GM20000 (cell line): ENCODE results near the gene ZDHHC17.

ENCODE experiments used
- DNase-seq: peaks from one replicate; pipeline ENCODE4 v3.0.0; 2012; ENCODE audit warnings: low spot score
- TF ChIP-seq, protein P1 (sequence below): IDR thresholded peaks from 2 replicates; pipeline ENCODE4 v1.5.1; 2012; ENCODE audit warnings: mild to moderate bottlenecking, control low read depth; ENCODE audit errors: extremely low read depth, missing control alignments

Gene ZDHHC17

DNA sequence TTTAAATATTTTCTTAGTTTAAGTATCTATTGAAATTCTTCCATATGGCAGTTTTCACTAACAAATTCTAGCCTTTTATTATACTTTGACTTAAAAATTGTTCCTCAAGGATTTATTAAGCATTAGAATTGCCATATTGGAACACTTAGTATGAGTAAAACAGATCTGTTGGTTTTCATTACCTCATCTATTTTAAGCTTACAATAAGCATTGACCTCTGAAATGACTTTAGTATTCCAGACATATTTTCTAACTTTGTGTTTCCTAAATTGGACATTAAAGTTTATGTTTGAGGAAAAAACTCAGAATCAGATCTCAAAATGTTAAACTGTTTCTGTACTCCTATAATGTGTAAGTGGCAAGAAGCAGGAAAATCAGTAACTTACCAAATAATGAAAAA lies 66.5 kb downstream of the ZDHHC17 start:
- TF ChIP-seq, protein P1, sequence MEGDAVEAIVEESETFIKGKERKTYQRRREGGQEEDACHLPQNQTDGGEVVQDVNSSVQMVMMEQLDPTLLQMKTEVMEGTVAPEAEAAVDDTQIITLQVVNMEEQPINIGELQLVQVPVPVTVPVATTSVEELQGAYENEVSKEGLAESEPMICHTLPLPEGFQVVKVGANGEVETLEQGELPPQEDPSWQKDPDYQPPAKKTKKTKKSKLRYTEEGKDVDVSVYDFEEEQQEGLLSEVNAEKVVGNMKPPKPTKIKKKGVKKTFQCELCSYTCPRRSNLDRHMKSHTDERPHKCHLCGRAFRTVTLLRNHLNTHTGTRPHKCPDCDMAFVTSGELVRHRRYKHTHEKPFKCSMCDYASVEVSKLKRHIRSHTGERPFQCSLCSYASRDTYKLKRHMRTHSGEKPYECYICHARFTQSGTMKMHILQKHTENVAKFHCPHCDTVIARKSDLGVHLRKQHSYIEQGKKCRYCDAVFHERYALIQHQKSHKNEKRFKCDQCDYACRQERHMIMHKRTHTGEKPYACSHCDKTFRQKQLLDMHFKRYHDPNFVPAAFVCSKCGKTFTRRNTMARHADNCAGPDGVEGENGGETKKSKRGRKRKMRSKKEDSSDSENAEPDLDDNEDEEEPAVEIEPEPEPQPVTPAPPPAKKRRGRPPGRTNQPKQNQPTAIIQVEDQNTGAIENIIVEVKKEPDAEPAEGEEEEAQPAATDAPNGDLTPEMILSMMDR, result no peak
- no peak for DNase-seq

DNA sequence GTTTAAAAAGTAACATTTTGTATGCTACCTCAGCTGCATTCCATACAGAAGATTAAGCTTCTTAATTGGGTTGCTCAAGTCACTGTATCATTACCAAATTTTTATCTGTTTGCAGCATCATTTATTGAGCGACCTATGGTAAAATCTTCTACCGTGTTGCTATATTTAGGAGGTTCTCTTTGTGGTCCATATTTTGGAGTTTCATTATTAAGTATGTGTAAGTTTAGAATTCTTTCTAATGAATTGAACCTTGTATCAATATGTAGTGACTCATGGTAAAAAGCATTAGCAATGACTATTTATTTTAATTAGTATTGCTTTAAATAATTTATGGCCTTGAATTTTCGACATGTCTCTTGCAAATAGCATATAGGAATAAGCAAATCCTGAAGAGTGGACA lies 72.7 kb downstream of the ZDHHC17 start:
- no peak for DNase-seq
- TF ChIP-seq, protein P1, result no peak

DNA sequence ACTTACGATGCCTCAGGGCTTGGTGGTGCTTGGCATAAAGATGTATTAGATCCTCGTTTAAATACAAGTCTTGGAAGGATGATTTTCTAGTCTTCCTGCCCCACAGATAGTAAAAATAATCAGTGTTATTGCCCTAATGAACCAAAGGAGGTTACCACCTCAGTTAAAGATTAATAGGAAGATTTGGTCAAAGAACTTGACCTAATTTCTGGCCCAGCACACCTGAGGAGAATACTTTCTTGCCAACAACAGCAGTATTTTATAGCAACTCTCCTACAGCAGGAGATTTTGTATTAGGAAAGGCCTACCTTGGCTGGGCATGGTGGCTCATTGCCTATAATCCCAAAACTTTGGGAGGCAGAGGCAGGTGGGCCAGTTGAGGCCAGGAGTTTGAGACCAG lies 83.3 kb downstream of the ZDHHC17 start:
- DNase-seq, result no peak
- TF ChIP-seq, protein P1, result no peak

DNA sequence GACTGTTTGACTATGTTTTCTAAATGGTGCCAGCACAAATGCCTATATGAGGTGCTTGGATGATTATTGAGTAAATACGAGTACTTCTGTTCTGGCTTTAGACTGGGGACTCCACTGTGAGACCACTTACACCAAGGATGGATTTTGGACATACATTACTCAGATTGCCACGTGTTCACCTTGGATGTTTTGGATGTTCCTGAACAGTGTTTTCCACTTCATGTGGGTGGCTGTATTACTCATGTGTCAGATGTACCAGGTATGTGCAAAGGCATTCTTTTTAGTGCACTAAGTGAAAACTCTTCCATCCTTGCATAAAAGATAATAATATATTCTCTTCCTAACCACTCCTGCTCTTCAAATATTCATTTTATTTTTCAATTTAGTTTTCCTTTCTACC lies 84.2 kb downstream of the ZDHHC17 start:
- TF ChIP-seq, protein P1, result no peak
- DNase-seq, result no peak

DNA sequence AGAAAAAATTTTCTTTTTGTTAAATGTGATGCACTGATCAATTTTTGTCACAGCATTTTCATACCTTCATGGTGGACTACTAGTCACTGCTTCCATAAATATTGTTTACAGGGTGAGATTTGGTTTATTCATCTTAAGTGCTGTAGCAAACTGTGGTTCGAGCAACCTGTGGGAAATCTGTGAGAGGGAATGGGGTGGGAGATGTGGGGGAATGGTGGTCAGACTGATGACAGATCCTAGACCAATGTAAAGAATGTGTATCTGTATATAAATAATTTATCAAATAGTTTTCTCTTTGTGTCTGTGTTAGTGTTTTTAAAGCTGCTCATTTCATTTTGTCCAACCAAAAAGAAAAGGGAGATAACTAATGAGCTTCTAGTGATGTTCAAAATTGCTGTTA lies 88.2 kb downstream of the ZDHHC17 start:
- TF ChIP-seq, protein P1, result no peak
- DNase-seq, result no peak

DNA sequence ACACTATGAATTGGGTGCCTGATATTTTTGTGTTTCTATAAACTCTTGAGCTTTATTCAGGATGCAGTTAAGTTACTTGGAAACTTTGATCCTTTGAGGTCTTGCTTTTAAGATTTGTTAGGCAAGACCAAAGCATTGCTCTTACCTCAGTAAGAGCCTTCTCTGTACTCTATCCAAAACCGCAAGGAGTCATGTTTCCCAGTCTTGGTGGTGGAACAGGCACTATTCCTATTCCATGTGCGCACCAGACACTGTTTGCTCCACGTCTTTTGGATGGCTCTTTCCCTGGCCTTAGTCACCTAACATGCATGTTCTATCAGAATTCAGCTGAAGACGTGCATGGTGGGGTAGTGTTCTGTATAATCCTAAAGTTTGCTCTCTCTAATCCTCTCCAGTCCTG lies 91.4 kb downstream of the ZDHHC17 start:
- no peak for DNase-seq
- TF ChIP-seq, protein P1, result no peak

DNA sequence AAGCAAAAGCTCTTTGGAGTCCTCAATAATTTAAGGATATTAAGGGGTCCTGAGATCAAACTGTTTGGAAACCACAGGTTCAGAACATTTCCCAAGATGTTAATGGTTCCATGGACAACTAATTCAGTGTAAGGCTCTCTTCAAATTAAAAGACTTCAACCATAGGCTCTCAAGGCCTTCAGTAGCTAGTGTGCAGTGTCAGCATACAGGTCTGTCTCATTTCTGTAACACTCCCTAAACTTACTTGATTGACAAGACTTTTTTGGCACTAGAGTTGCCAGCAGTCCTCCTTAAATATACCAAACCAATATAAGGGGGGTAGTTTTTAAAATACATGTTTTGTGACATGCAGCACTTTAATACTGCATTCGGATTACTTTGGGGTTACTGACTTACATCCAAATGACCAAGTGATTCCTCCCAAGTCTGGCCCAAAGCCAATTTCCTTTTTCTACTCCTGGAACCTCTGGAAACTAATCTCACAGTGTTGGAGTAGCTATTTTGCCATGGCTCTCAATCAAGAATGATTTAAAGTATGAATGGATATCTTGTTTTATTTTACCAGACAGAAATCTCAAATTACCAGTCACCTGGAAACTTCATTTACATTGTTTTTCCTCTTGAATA lies 92.2 kb downstream of the ZDHHC17 start:
- DNase-seq, result no peak
- TF ChIP-seq, protein P1, result no peak
